Neural crest cell (in vitro differentiated cells): ENCODE measurements around the gene UPK1B. TPM values are rescaled to one million over a fixed set of nuclear protein-coding genes. Genes with fewer than 3 reads are reported as not detected.
"Not testable (repeated sequence)": the region's sequence is repeated elsewhere in the genome, so short reads cannot be mapped to it uniquely, and the experiment has no call there.

Experiments used
- DNase-seq: peaks from one replicate; pipeline ENCODE4 v3.0.0; 2021; ENCODE audit warnings: low read depth, mixed read lengths, low spot score
- H3K27ac Mint-ChIP-seq: one replicate; pipeline ENCODE4 v1.8.0; 2021; ENCODE audit warnings: mild to moderate bottlenecking, mixed read lengths; ENCODE audit not compliant: unreplicated experiment
- H3K27me3 Mint-ChIP-seq: 2 replicates; pipeline ENCODE4 v1.8.0; 2021; ENCODE audit warnings: low read depth, mild to moderate bottlenecking, mixed read lengths
- H3K36me3 Mint-ChIP-seq: 2 replicates; pipeline ENCODE4 v1.8.0; 2021; ENCODE audit warnings: low read depth, mild to moderate bottlenecking, mixed read lengths
- H3K4me1 Mint-ChIP-seq: 2 replicates; pipeline ENCODE4 v1.8.0; 2021; ENCODE audit warnings: mixed read lengths
- H3K4me3 Mint-ChIP-seq: one replicate; pipeline ENCODE4 v1.8.0; 2021; ENCODE audit warnings: mild to moderate bottlenecking, mixed read lengths
- H3K9me3 Mint-ChIP-seq: 2 replicates; pipeline ENCODE4 v1.8.0; 2021; ENCODE audit warnings: mixed read lengths
- total RNA-seq: library from RNA; stranded (reverse); gene quantifications from 2 replicates; pipeline ENCODE4 v1.2.1, GENCODE V29; 2021
- TF ChIP-seq, protein P1 (sequence below): fragments of 200-600 bp; sonication (generic); conservative IDR thresholded peaks from 2 replicates; pipeline ENCODE4 v1.5.0; 2021; ENCODE audit warnings: antibody characterized with exemption, mild to moderate bottlenecking

UPK1B gene
- total RNA-seq, 1 donor from 2014 or later: not detected

DNA sequence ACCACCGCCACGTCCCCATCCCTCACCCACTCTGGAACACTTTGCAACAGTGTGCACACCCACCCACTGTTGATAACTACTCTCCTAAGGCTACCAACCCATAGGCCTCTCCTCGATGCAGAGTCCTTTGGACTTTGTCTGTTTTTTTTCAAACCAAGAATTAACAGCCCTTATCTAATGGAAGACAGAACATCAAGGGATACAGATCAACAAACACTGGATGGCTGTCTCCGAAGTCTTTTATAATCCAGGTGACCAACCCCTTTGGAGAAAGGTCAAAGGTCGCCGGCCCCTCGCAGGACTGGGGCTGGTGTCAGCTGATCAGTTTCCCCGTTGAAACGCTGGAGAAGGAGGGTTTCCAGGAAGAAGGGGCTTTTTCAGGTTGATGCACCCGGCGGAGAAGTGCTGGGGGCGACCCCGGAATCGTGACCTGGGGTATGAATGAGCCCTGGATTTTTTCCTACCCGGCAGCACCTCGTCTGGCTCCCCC lies 66.7 kb downstream of the UPK1B start:
- peak; percentile 36 for DNase-seq
- Mint-ChIP-seq H3K36me3 (no peaks in the 10 kb centered on the region), H3K27ac (no peak overlapping the region), H3K4me1 (peaks cover 18% of the 10 kb centered on the region), H3K27me3 (no peaks in the 10 kb centered on the region), H3K4me3 (peak overlapping the region; percentile 69), H3K9me3 (peaks cover 4% of the 10 kb centered on the region)
- TF ChIP-seq, protein P1, sequence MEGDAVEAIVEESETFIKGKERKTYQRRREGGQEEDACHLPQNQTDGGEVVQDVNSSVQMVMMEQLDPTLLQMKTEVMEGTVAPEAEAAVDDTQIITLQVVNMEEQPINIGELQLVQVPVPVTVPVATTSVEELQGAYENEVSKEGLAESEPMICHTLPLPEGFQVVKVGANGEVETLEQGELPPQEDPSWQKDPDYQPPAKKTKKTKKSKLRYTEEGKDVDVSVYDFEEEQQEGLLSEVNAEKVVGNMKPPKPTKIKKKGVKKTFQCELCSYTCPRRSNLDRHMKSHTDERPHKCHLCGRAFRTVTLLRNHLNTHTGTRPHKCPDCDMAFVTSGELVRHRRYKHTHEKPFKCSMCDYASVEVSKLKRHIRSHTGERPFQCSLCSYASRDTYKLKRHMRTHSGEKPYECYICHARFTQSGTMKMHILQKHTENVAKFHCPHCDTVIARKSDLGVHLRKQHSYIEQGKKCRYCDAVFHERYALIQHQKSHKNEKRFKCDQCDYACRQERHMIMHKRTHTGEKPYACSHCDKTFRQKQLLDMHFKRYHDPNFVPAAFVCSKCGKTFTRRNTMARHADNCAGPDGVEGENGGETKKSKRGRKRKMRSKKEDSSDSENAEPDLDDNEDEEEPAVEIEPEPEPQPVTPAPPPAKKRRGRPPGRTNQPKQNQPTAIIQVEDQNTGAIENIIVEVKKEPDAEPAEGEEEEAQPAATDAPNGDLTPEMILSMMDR: no peak

GRCh38 chr3:119240591-119241434 lies 67.4 kb downstream of the UPK1B start, which contains the start of gene B4GALT4:
Gene B4GALT4, minus strand, starts transcription at chr3:119240878. Its CDS starts 10,779 bp downstream, at chr3:119230099.
- Mint-ChIP-seq H3K27me3 (no peaks in the 10 kb centered on the region), H3K4me3 (peak within 1 kb of the TSS; percentile 85), H3K4me1 (peaks cover 18% of the 10 kb centered on the region), H3K9me3 (peaks cover 4% of the 10 kb centered on the region), H3K27ac (no peak within 1 kb of the TSS), H3K36me3 (no peaks in the 10 kb centered on the region)
- TF ChIP-seq, protein P1: no peak
- DNase-seq: peak; percentile 69

DNA sequence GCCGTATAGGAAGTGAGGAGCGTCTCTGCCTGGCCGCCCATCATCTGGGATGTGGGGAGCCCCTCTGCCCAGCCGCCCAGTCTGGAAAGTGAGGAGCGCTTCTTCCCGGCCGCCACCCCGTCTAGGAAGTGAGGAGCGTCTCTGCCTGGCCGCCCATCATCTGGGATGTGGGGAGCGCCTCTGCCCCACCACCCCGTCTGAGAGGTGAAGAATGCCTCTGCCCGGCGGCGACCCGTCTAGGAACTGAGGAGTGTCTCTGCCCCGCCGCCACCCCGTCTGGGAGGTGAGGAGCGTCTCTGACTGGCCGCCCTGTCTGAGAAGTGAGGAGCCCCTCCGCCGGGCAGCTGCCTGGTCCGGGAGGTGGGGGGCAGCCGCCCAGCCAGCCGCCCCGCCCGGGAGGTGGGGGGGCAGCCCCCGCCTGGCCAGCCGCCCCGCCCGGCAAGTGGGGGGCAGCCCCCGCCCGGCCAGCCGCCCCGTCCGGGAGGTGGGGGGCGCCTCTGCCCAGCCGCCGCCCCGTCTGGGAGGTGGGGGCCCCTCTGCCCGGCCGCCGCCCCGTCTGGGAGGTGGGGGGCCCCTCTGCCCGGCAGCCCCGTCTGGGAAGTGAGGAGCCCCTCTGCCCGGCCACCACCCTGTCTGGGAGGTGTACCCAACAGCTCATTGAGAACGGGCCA lies 69.1 kb downstream of the UPK1B start:
- not testable (repeated sequence) for H3K27ac Mint-ChIP-seq, H3K27me3 Mint-ChIP-seq, DNase-seq, H3K36me3 Mint-ChIP-seq, H3K9me3 Mint-ChIP-seq, H3K4me3 Mint-ChIP-seq
- H3K4me1 Mint-ChIP-seq: peaks cover 18% of the 10 kb centered on the region

DNA sequence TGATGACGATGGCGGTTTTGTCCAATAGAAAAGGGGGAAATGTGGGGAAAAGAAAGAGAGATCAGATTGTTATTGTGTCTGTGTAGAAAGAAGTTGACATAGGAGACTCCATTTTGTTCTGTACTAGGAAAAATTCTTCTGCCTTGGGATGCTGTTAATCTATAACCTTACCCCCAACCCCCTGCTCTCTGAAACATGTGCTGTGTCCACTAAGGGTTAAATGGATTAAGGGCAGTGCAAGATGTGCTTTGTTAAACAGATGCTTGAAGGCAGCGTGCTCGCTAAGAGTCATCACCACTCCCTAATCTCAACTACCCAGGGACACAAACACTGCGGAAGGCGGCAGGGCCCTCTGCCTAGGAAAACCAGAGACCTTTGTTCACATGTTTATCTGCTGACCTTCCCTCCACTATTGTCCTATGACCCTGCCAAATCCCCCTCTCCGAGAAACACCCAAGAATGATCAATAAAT lies 69.7 kb downstream of the UPK1B start:
- not testable (repeated sequence) for H3K9me3 Mint-ChIP-seq, H3K27ac Mint-ChIP-seq, H3K36me3 Mint-ChIP-seq, H3K27me3 Mint-ChIP-seq, H3K4me3 Mint-ChIP-seq, DNase-seq
- H3K4me1 Mint-ChIP-seq: peaks cover 18% of the 10 kb centered on the region

- H3K4me1 Mint-ChIP-seq: peaks cover 18% of the 10 kb centered on the region
- H3K9me3 Mint-ChIP-seq: peaks cover 6% of the 10 kb centered on the region
- TF ChIP-seq, protein P1: no peak
- peaks cover 3% of the 10 kb centered on the region for H3K36me3 Mint-ChIP-seq
- DNase-seq: no peak
- no peaks in the 10 kb centered on the region for H3K27me3 Mint-ChIP-seq
- peak overlapping the region; percentile 27 for H3K4me3 Mint-ChIP-seq
- no peak overlapping the region for H3K27ac Mint-ChIP-seq
These were observed 70.3 kb downstream of the UPK1B start for GRCh38 chr3:119243712-119244111.

DNA sequence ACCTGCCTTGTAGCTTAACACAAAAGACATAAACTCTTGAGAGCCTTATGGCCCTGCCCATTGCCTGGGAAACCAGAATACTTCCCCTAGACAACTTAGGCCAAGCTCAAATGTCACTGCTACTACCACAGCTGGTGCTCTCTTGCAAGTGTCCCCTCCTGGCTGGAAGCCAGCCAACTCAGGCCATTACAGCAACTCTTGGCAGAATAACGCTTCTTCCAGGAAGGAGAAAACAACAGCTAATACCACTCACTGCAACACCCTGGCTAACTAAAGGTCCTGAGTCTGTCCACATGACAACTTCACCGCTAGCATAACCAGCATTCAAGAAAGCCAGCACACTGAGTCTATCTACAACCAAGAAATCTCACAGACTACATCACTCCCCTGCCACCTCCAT lies 72.4 kb downstream of the UPK1B start:
- Mint-ChIP-seq H3K9me3 (peaks cover 6% of the 10 kb centered on the region), H3K36me3 (peaks cover 3% of the 10 kb centered on the region), H3K27me3 (no peaks in the 10 kb centered on the region), H3K4me1 (peaks cover 9% of the 10 kb centered on the region), H3K4me3 (no peak overlapping the region), H3K27ac (no peak overlapping the region)
- TF ChIP-seq, protein P1: no peak
- no peak for DNase-seq

Other genes starting within 250 kb of the UPK1B start
- gene IGSF11, start 138.8 kb upstream of the UPK1B start, total RNA-seq: 1.3 and 2.2 TPM in 2 replicates
- not detected in 2 replicates for gene TEX55, start 27.4 kb upstream of the UPK1B start, total RNA-seq
- gene B4GALT4, start 67.3 kb downstream of the UPK1B start, total RNA-seq: 12.0 and 12.1 TPM in 2 replicates
- gene ARHGAP31, start 120.8 kb downstream of the UPK1B start, total RNA-seq: 5.4 and 6.3 TPM in 2 replicates